ENCODE measurements around the gene GFER.
"Not testable (repeated sequence)": the region's sequence is repeated elsewhere in the genome, so short reads cannot be mapped to it uniquely, and the experiment has no call there.

GFER gene

DNA sequence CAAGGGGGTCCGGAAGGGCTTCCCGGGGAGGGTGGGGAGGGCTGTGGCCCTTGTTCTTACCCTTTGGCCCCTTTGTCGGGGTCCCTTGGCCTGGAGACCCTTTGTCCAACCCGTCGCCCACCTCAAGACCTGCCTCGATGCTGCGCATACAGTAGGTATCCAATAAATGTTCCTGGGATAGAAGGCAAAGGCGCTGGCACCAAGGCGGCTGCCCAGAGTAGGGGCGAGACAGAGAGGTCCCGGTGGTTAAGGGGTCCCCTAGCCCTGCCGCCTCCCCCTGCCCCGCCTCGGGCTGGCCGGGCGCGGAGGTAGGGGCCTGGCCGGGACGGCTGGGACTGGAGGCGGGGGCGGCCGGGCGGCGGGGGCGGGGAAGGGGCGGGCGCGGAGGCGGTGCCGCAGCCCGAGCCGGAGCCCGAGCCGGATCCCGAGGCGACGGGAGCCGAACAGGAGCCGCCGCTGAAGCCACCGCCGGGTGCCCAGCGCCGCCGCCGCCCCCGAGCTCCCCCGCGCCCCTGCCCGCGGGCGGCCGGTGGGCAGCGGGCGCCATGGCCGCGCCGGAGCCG is 42.5 kb downstream of the GFER start, which contains the start of gene NHERF2:
Gene NHERF2 (plus strand): TSS at position 442 of the 563 bp plus-strand sequence. CDS start 104 bp downstream, at position 546.
- DNase-seq (ENCODE audit: low spot score), result peak; percentile 24

DNA sequence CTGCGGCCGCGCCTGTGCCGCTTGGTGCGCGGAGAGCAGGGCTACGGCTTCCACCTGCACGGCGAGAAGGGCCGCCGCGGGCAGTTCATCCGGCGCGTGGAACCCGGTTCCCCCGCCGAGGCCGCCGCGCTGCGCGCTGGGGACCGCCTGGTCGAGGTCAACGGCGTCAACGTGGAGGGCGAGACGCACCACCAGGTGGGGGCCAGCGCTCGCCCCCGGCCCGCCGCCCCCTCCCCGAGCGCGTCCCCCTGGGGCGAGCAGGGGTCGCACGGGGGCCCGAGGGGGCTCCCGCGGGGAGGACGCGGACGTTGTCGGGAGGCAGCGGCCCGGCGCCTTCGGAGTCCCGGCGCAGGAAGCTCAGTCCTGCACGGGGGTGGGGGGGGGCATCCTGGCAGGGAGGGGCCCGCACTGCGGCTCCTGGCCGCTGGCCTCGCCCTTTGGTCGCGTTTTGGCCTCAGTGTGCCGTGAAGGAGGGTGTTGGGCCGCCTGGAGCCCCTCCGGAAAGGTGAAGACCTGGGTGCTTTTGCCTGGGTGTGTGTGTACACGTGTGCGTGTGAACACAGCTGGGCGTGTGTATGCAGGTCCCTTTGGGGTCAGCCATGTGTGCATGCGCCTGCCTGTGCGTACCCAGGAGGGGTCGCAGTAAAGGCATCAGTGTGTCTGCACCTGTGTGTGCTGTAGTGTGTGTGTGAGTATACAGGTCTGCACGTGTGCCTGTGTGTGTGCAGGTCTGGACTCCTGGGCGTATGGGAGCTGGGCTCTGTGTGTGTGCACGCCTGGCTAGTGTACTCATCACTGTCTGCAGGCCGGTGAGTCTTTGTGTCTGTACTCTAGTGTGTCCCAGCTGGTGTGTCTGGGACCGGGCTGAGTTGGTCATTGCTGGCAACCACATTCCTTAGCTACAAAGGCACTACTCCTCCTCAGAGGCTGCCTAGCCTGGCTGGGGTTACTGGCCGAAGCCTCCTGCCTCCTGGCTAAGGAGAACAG is 43.3 kb downstream of the GFER start:
- DNase-seq (ENCODE audit: low spot score), result no peak

DNA sequence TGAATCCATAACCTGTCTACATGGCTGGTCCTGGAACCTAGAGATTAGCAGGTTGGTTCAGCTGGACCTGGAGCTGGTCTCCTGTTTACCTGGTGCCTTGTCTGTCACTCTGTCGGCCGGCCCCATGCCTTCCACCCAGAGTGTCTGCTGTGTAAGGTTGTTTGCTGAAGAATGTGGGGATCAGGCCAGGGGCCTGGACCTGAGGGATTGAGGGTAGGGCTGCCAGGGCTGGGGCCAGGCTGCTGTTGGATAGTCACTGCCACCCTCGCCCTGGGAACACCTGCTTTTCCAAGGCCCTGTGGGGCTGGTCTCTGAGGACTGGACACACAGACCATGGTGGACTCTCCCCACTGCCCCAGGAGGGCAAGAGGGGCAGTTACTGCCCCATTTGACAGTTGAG is 44.2 kb downstream of the GFER start:
- no peak for DNase-seq (ENCODE audit: low spot score)

DNA sequence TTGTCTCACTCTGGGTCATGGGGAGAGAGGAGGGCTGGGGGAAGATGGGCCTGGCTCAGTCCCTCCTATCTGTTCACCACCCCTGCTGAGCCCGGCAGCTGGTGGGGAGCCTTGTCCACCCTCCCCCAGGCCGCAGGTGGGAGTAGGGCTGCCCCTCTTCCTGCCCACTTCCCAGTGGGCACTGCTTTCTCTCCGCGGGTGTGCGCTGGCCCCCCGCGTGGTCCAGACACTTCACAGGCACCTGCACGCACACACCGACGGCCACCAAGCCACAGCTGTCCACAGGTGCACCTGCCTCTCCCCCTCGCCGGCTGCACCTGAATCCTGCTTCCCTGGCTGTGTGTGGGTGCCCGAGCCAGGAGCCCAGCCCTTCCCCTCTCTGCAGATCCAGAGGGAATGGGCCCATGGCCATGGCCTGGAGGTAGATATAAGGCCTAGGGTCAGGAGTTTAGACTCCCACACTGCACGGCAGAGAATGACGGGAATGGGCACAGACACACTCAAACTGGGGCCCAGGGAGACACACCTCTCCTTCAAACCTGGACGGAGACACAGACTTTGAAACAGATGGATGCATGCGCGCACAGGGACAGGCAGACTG is 44.7 kb downstream of the GFER start:
- no peak for DNase-seq (ENCODE audit: low spot score)

DNA sequence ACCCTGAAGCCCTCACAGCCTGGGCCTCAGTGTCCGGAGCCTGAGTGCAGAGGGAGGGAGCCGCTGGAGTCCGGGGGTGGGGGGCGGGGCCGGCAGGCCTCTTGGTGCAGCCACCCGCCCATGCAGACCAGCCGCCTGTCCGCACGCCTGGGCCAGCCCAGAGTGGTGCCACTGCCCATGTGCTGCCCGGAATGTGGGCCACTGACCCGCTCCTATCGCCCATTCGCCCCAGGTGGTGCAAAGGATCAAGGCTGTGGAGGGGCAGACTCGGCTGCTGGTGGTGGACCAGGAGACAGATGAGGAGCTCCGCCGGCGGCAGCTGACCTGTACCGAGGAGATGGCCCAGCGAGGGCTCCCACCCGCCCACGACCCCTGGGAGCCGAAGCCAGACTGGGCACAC is 45.4 kb downstream of the GFER start:
- DNase-seq (ENCODE audit: low spot score), result no peak

DNA sequence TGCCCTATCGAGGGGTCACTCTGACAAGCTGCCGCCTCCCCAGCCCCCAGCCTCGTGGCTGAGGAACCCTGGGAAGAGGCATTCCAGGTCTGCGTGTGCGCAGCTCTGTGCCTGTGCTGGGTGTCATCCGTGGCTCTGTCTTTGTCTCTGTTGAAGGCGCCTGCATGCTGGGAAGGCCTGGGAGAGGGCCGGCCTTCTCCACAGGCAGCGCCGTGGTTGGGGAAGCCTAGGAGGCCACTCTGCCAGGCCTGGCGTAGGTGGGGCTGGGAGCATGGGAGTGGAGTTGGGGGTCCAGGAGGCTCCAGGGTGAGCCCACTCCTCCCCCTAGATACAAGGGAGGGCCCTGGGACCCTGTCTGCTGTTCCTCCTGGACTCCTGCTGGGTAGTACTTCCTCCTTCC is 46.0 kb downstream of the GFER start:
- DNase-seq (ENCODE audit: low spot score), result no peak

DNA sequence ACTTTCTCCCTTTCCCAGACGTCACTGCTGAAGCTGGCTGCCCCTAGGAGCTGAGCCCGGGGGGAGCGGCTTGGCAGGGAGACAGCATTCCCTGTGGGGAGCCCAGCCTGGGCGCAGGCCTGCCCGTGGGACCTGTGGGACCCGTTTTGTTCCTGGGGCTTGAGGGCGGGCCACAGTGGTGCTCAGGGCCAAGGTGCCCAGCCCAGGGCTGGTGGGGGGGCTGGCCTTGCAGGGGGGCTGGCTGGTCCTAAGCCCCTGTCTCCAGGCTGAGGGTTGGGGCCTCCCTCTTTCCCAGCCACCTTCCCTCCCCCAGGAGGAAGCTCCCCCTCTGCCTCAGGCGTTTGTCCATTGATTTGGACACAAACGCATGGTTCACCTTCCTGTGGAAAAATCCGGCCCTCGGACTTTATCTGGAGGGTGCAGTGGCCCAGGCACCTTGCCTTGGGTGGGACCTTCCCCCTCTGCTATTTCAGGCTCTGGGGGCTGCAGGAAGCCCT is 47.1 kb downstream of the GFER start:
- no peak for DNase-seq (ENCODE audit: low spot score)

DNA sequence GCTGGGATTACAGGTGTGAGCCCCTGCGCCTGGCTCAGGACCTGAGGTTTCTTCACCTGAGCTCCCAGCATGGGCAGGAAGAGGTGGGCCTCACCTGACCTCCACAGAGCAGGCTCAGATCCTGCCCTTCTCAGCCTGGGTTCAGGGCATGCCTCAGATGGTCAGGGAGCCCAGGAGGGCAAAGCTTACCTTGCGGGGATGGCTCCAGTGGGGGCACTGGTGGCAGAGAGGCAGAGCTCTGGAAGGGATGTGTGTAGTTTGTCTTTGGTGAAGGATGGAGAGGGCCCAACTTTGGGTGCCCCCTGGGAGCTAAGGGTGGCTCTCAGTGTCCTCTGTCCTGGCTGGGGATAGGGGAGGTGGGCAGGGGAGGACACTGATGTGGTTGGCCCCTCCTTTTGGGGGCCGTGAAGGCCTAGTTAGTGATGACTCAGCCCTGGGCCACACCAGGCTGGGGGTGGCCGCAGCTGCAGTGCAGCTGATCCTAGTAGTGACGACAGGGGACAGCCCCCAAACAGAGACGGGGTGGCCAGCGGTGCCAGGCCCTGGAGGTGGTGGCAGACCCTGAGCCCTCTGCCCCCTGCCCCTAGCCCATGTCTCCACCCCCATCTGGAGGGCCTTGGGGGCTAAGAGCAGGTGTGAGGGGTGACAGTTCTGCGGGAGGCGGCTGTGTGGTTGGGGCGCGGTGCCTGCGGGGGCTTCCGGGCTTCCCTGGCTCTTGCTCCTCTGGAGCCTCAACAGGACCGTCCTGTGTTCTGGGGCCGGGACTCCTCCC is 48.5 kb downstream of the GFER start:
- DNase-seq (ENCODE audit: low spot score), result no peak

DNA sequence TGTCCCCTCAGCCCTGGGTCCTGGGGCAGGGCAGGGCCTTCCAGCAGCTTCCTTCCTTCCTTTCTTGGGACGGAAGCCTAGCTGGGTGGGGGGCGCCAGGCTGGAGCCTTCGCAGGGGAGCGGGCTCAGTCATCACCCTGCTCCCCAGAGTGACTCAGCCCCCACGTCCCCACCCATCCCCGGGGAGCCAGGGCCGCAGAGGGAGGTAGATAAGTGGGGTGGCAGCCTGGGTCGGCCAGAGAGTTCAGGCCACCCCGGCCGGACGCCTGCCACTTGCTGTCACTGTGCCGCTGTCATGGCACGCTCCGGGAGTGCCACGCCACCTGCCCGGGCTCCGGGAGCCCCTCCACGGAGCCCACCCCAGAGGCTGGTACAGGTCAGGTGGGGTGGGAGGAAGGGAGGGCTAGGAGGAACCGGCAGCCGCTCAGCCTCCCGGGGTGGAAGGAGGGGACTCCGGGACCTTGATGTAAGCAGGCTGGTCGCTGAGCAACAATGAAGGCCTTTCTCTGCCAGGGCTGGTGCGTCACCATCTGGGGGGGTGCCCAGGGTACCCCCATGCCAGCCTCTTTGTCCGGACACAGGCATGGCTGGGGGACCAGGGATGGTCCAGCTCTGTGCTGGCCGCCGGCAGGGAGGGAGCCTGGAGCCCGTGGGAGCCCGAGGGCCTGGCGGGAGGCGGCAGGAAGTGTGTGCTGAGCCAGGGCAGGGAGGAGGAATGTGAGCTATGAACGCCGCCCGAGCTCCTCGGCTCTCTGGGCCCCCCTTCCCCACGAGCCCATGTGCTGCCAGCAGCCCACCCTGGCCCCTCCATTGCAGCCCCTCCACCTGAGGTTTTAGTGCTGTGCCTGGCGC is 49.3 kb downstream of the GFER start:
- no peak for DNase-seq (ENCODE audit: low spot score)

DNA sequence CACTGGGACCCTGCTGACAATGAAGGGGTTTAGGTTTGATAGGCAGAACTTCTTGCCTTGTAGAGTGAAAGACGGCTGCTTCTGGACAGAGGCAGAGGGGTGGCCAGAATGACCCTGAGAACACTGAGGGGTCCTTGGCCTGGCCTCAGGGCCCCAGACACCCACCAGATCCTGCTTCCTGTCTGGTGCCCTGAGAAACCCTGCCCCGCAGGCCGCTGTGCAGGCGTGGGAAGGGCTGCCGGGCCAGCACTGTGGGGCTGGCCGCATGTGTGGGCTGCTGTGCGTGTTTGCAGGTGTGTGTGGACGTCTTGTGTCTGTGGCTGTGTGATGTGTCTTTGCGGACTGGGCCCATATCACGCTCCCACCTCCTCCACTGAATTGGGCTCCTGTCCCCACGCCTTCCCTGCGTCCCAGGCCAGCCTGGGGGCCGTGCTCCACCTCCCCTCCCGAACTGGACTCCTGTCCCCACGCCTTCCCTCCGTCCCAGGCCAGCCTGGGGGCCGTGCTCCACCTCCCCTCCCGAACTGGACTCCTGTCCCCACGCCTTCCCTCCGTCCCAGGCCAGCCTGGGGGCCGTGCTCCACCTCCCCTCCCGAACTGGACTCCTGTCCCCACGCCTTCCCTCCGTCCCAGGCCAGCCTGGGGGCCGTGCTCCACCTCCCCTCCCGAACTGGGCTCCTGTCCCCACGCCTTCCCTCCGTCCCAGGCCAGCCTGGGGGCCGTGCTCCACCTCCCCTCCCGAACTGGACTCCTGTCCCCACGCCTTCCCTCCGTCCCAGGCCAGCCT is 50.1 kb downstream of the GFER start:
- DNase-seq (ENCODE audit: low spot score), result not testable (repeated sequence)

DNA sequence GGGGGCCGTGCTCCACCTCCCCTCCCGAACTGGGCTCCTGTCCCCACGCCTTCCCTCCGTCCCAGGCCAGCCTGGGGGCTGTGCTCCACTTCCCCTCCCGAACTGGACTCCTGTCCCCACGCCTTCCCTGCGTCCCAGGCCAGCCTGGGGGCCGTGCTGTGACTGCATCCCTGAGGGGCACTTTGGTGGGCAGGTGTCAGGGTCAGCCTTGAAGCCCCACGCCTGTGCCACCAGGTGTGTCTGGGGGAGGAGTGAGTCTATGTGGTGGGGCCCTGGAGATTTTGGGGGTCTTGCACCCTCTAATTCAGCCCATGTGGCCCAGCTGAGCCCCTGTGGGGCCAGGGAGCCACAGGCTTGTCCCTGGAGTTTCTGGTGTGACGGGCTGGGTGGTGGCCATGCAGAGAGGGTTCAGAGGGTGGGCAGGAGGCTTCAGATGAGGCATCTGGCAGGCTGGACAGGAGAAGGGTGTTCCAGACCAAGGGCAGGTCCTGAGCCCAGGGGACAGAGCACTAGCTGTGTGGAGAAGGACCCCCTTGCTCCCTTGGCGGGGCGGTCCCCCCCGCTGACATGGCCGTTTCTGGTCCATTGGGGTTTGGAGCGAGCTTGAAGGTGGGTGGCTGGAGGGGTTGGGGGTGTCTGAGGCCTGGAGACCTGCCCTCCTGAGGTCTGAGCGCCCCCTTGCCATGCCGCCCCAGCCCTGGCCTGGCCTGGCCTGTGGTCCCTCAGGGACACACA is 50.9 kb downstream of the GFER start:
- DNase-seq (ENCODE audit: low spot score), result no peak

DNA sequence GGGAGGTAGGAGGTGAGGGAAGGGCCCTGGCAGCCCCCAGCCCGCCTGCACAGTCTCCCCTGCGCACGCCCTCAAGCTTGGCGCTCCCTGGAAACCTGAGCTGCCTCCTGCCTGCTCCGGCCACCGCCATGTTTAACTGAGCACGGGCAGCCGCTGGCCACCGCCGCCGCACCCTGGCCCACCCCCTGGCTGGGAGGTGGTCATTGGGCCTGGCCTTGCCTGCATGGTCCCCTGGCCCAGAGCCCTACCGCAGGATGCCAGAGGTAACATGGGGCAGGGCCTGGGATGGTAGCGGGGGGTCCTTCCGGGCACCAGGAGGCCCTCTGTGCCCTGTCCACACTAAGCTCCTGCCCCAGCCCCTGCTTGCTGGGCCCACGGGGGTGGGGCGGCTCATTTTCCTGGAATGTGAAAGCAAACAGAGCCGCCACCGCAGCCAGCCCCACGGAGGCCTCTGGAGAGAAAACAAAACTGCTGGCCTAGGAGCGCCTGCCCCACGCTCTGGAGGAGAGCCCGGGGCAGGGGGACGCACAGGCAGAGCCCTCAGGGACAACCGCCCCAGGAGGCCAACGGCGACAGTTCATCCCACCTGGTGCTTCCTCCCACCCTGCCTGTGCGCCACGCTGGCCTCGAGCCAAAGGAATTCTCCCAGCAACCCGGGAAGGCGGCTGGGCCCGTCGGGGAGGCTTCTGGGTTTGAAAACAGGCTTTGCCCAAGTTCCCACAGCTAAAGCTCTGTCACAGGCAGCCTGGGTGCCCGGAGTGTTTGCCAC is 51.6 kb downstream of the GFER start:
- no peak for DNase-seq (ENCODE audit: low spot score)

DNA sequence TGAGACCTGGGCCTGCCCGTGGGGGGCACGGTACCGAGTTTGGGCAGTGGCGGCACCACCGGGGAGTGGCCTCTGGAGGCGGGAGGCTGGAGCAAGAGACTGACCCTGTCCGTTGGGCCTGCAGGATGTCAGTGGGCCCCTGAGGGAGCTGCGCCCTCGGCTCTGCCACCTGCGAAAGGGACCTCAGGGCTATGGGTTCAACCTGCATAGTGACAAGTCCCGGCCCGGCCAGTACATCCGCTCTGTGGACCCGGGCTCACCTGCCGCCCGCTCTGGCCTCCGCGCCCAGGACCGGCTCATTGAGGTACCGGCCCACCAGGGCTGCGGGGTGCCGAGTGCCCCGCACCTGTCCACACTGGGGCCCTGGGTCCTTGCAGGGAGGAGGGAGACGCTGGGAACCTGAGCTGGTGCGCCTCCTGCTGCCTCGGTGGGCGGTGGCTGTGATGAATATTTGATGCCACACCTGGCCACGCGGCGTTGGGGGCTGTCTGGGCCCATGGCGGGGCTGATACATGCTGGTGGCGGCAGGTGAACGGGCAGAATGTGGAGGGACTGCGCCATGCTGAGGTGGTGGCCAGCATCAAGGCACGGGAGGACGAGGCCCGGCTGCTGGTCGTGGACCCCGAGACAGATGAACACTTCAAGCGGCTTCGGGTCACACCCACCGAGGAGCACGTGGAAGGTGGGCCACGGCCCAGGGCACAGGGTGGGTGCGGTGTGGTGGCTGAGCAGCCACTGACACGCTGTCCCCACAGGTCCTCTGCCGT is 52.4 kb downstream of the GFER start:
- no peak for DNase-seq (ENCODE audit: low spot score)

DNA sequence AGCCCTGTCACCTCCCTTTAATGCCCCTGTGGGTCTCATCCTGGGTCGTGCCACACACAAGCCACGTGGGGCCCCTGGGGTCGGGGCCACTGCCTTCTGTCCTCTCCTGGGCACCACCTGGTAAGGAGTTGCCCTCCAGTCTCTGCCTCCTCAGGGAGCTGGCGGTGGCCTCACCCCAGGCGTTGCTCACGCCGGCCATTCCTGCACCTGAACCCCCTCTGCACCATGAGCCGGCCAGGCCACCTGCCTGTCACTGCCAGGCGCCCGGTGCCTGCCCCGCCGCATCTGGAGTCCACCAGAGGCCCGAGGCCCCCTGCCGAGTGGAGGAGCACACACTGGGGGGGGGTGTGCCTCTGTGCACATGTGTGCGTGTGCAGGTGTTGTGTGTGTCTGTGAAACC is 53.1 kb downstream of the GFER start:
- DNase-seq (ENCODE audit: low spot score), result no peak
